ENCODE data around the gene BARHL1.

DNA sequence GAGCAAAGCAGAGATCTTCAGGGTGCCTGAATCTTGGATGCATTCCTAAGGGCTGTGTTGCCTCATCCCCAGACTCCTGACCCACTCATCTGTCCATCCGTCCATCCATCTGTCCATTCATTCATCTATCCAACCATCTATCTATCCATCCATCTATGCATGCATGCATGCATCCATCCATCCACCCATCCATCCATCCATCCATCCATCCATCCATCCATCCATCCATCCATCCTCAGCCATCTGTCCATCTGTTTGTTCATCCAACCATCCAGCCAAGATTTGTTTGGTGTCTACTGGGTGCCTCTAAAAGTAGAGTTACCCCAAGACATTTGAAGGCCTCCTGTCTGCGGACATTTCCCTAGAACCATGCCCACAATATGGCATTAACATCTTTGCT, 27.7 kb upstream of the BARHL1 start:
- TF ChIP-seq, protein P1, sequence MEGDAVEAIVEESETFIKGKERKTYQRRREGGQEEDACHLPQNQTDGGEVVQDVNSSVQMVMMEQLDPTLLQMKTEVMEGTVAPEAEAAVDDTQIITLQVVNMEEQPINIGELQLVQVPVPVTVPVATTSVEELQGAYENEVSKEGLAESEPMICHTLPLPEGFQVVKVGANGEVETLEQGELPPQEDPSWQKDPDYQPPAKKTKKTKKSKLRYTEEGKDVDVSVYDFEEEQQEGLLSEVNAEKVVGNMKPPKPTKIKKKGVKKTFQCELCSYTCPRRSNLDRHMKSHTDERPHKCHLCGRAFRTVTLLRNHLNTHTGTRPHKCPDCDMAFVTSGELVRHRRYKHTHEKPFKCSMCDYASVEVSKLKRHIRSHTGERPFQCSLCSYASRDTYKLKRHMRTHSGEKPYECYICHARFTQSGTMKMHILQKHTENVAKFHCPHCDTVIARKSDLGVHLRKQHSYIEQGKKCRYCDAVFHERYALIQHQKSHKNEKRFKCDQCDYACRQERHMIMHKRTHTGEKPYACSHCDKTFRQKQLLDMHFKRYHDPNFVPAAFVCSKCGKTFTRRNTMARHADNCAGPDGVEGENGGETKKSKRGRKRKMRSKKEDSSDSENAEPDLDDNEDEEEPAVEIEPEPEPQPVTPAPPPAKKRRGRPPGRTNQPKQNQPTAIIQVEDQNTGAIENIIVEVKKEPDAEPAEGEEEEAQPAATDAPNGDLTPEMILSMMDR (IDR thresholded peaks at IDR 0.05; ENCODE audit: low read depth, low read length) = no peak
- TF ChIP-seq EZH2phosphoT487 (IDR thresholded peaks at IDR 0.05; ENCODE audit: low read depth) = no peak
